Urinary bladder (tissue), 4 donors: Measurements from ENCODE around the gene ERBIN. TPM values are rescaled to one million over a fixed set of nuclear protein-coding genes. Genes with fewer than 3 reads are reported as not detected.
A peak's percentile ranks its signal among the peaks of the same experiment; 100 is the strongest.
"Not testable (repeated sequence)": the region's sequence is repeated elsewhere in the genome, so short reads cannot be mapped to it uniquely, and the experiment has no call there.

Experiments used
- DNase-seq: peaks from one replicate; pipeline ENCODE4 v3.0.0-alpha.2; 2015; ENCODE audit errors: extremely low spot score
- H3K27ac ChIP-seq: one replicate; pipeline ENCODE4 v1.5.1; 2013; ENCODE audit warnings: low read depth, mild to moderate bottlenecking, moderate library complexity
- H3K36me3 ChIP-seq: one replicate; pipeline ENCODE4 v1.6.1; 2013; ENCODE audit warnings: mild to moderate bottlenecking, moderate library complexity; ENCODE audit not compliant: insufficient read depth
- H3K4me1 ChIP-seq: one replicate; pipeline ENCODE4 v1.6.1; 2013; ENCODE audit warnings: mild to moderate bottlenecking, moderate library complexity; ENCODE audit not compliant: insufficient read depth
- H3K4me3 ChIP-seq: one replicate; pipeline ENCODE4 v1.5.1; 2013; ENCODE audit warnings: low read depth, low read length
- WGBS: extraction: QIAGEN DNeasy Blood & Tissue Kit; methylation state at CpG from one replicate; pipeline ENCODE4 v1.1.7; 2013; 5-methylcytosine and 5-hydroxymethylcytosine counted together
- polyA plus RNA-seq: library from polyadenylated mRNA; stranded (reverse); fragments of 200-250 nt; gene quantifications from one replicate; pipeline ENCODE4 v1.2.3, GENCODE V29; 2013
- total RNA-seq: library from RNA; depleted of rRNA; stranded (reverse); fragments of >200 nt; gene quantifications from one replicate; pipeline ENCODE4 v1.2.3, GENCODE V29; 2014
- donor health status: healthy with polysubstance abuse.
- donor health status: healthy.

ERBIN gene
- total RNA-seq (225 TPM), polyA plus RNA-seq (22.3 TPM)

DNA sequence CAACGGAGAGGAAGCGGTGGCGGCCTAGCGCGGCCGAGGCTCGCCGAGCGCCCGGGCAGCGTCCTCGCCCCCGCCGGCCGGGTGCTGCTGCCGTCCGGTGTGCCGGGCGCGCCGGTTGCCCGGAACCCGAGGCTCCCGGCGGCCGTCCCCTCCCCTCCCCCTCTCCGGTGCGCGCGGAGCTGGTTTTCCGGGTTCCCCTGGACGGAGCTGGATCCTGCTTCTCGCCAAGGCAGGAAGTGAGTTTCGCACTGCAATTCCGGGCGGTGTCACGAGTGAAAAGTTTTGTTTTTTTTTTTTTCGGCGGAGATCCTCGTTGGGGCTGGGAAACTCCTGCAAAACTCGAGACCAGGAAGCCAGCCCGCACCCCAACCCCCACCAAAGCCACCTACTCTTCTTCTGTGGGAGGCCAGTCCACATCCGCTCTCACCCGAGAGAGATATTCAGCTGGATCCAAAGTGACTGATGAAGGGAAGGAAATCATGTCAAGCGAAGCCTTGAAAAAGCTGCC is at the start of gene ERBIN:
ERBIN (plus strand) TSS at position 300 of the 508 bp plus-strand sequence. CDS start 66,144 bp downstream, outside the sequence.
- peak within 1 kb of the TSS; percentile 89 for H3K4me3 ChIP-seq
- H3K27ac ChIP-seq = peak within 1 kb of the TSS; percentile 99
- under 1% methylated on average over 44 of the region's 45 CpGs for WGBS
- H3K4me1 ChIP-seq = no peaks in the 10 kb centered on the region
- DNase-seq = peak; percentile 56
- no peaks in the 10 kb centered on the region for H3K36me3 ChIP-seq

DNA sequence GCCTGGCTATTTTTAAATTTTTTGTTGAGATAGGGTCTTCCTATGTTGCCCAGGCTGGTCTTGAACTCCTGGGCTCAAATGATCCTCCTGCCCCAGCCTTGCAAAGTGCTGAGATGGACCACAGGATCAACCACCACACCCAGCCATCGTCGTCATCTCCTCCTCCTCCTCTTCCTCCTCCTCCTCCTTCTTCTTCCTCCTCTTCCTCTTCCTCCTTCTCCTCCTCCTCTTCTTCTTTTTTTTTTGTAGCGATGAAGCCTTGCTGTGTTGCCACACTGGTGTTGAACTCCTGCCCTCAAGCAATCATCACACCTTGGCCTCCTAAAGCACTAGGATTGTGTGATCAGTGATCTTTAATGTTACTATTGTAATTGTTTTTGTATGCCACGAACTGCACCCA is 49.4 kb upstream of the ERBIN start:
- Histone ChIP-seq H3K4me3 (no peak overlapping the region), H3K27ac (no peak overlapping the region), H3K4me1 (no peaks in the 10 kb centered on the region), H3K36me3 (no peaks in the 10 kb centered on the region)
- WGBS = 83% methylated on average over 4 of the region's 4 CpGs
- no peak for DNase-seq

- WGBS = 74% methylated on average over 8 of the region's 8 CpGs
- H3K36me3 ChIP-seq, DNase-seq, H3K4me3 ChIP-seq, H3K27ac ChIP-seq, H3K4me1 ChIP-seq: not testable (repeated sequence)
These were observed 46.6 kb upstream of the ERBIN start for GRCh38 chr5:65879668-65880256.

DNA sequence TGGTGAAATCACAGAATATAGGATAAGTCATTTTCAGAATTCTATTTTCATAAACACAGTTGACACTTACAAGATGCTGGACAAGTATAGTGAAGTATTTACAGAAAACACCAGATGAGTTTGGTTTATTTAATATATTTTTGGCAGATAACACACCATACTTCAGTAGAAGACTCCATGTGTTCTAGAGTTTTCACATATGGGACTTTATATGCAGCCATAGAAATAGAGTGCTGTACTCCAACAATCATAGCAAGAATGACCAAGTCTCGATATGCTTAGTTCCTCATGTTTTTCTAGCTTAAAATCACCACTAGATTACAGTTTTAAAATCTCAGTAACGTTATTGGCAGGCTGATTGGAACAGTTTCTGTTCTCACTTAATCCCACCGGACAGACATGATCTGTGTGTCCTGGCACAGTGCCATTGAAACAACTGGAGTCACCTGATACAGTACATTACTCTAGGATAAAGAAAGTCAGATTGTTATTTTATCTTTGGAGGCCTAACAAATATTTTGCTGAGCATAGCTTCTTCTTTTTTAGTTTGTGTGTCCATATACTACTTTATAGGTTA is 45.8 kb upstream of the ERBIN start:
- Histone ChIP-seq H3K4me1 (no peaks in the 10 kb centered on the region), H3K4me3 (no peak overlapping the region), H3K36me3 (no peaks in the 10 kb centered on the region), H3K27ac (no peak overlapping the region)
- no peak for DNase-seq
- WGBS = 23% methylated on average over 3 of the region's 3 CpGs

DNA sequence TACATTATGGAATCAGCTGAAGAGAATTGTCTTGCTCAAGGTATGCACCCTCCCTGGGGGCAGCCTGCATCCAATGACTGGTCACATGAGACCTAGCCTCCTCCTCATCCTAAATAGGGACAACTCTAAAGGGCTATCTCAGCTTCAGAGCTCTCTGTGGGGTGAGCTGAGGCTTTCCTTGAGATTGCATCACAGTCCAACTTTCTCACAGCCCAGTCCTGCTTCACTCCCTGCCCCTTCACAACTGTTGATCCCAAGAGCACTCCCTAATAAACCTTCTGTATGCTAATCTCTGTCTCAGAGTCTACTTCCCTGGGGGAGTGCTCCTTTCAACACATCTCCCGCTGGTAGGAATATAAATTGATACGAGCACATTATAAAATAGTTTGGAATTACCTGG is 44.1 kb upstream of the ERBIN start:
- H3K4me1 ChIP-seq = no peaks in the 10 kb centered on the region
- no peaks in the 10 kb centered on the region for H3K36me3 ChIP-seq
- no peak overlapping the region for H3K4me3 ChIP-seq
- WGBS = 93% methylated on average over 2 of the region's 2 CpGs
- no peak for DNase-seq
- no peak overlapping the region for H3K27ac ChIP-seq

- Histone ChIP-seq H3K36me3 (no peaks in the 10 kb centered on the region), H3K27ac (no peak overlapping the region), H3K4me3 (no peak overlapping the region), H3K4me1 (no peaks in the 10 kb centered on the region)
- DNase-seq = no peak
- WGBS = 90% methylated on average over 4 of the region's 4 CpGs
These were observed 42.9 kb upstream of the ERBIN start for GRCh38 chr5:65883461-65883860.

- no peak overlapping the region for H3K4me3 ChIP-seq
- DNase-seq = no peak
- 67% methylated on average over 7 of the region's 7 CpGs for WGBS
- no peaks in the 10 kb centered on the region for H3K36me3 ChIP-seq
- no peaks in the 10 kb centered on the region for H3K4me1 ChIP-seq
- H3K27ac ChIP-seq = no peak overlapping the region
These were observed 40.0 kb upstream of the ERBIN start for GRCh38 chr5:65886387-65886786.

GRCh38 chr5:65892024-65892423 is 34.4 kb upstream of the ERBIN start:
- not testable (repeated sequence) for H3K36me3 ChIP-seq, H3K4me3 ChIP-seq, H3K27ac ChIP-seq, H3K4me1 ChIP-seq, DNase-seq
- 86% methylated on average over 2 of the region's 2 CpGs for WGBS

GRCh38 chr5:65892801-65893200 is 33.6 kb upstream of the ERBIN start:
- Histone ChIP-seq H3K4me3 (no peak overlapping the region), H3K4me1 (no peaks in the 10 kb centered on the region), H3K27ac (no peak overlapping the region), H3K36me3 (no peaks in the 10 kb centered on the region)
- DNase-seq = no peak
- WGBS = 51% methylated on average over 1 of the region's 1 CpG

GRCh38 chr5:65893749-65894430 is 32.5 kb upstream of the ERBIN start:
- Histone ChIP-seq H3K36me3 (no peaks in the 10 kb centered on the region), H3K4me1 (no peaks in the 10 kb centered on the region), H3K27ac (no peak overlapping the region), H3K4me3 (no peak overlapping the region)
- WGBS = 74% methylated on average over 9 of the region's 9 CpGs
- DNase-seq = no peak

GRCh38 chr5:65895891-65896290 is 30.5 kb upstream of the ERBIN start:
- Histone ChIP-seq H3K36me3 (no peaks in the 10 kb centered on the region), H3K4me1 (no peaks in the 10 kb centered on the region), H3K4me3 (no peak overlapping the region), H3K27ac (no peak overlapping the region)
- no peak for DNase-seq
- WGBS = 91% methylated on average over 3 of the region's 3 CpGs

DNA sequence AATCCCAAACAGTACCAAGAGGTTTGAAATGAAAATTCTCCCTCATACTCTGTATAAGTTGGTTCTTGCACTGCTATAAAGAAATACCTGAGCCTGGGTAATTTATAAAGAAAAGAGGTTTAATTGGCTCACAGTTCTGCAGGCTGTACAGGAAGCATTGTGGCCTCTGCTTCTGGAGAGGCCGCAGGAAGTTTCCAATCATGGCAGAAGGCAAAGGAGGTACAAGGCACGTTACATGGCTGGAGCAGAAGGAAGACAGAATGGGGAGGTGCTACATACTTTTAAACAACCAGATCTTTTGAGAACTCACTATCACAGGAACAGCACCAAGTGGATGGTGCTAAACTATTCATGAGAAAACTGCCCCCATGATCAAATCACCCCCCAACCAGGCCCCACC is 25.6 kb upstream of the ERBIN start:
- Histone ChIP-seq H3K4me1 (no peaks in the 10 kb centered on the region), H3K4me3 (no peak overlapping the region), H3K27ac (no peak overlapping the region), H3K36me3 (no peaks in the 10 kb centered on the region)
- 88% methylated on average over 2 of the region's 2 CpGs for WGBS
- DNase-seq = no peak

DNA sequence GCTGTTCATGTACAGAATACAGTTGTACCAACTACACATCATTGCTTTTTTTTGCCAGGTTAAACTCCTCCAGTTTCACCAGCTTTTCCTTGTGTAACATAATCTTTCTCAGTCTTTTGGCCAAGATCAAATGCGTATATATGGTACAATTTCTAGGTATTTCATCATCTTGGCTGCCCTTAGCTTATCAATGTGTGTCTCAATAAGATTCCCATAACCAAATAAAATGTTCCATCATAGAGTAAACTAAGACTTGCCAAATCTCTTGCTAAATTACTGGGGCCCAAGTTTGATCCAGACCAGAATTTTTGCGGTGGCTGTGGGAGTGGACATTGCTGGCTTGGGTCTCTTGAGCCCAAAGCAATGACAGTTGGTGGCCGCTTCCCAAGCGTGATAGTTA is 24.3 kb upstream of the ERBIN start:
- Histone ChIP-seq H3K4me3 (no peak overlapping the region), H3K27ac (no peak overlapping the region), H3K4me1 (no peaks in the 10 kb centered on the region), H3K36me3 (no peaks in the 10 kb centered on the region)
- WGBS = 90% methylated on average over 4 of the region's 4 CpGs
- DNase-seq = no peak

GRCh38 chr5:65903581-65903980 is 22.8 kb upstream of the ERBIN start:
- no peaks in the 10 kb centered on the region for H3K4me1 ChIP-seq
- no peak overlapping the region for H3K4me3 ChIP-seq
- H3K27ac ChIP-seq = no peak overlapping the region
- 83% methylated on average over 1 of the region's 1 CpG for WGBS
- no peak for DNase-seq
- no peaks in the 10 kb centered on the region for H3K36me3 ChIP-seq
